GM10248 (cell line): ENCODE results near the gene YPEL1.

ENCODE experiments used
- CTCF ChIA-PET: fragments of 300-600 bp; sonication (Branson Sonifier 250); formaldehyde crosslinking; extraction: SDS; loops from one replicate; lab custom pipeline; 2021; ENCODE audit warnings: antibody characterized with exemption; lab: Yijun Ruan, JAX
- POLR2A ChIA-PET: fragments of 350-650 bp; sonication (Branson Sonifier 250); formaldehyde crosslinking; extraction: SDS; loops from one replicate; lab custom pipeline; 2020; ENCODE audit warnings: antibody characterized with exemption; lab: Yijun Ruan, JAX
- DNase-seq: peaks from one replicate; pipeline ENCODE4 v3.0.0; 2012; ENCODE audit errors: extremely low spot score
- CTCF ChIP-seq: IDR thresholded peaks from 2 replicates; pipeline ENCODE4 v1.5.1; 2012; ENCODE audit warnings: mild to moderate bottlenecking, low read depth; ENCODE audit errors: extremely low read depth, missing control alignments, control extremely low read depth

Gene YPEL1

DNA sequence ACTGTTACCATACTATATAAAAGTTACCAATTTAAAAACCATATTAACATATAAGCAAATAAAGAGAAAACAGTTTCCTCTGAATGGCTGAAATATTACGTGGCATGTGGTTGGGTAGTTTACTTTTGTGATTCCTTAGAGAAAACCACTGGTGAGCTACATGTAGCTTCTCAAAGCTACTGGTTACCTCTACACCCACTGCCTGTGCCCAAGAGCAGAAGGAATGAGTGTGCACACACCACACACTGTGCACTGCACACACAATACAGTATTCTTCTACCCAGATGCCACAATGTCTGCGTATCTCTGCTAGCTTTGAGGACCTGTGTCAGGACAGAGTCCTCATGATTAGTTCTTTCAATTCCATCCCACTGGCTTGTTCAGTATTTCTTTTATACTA lies 25.5 kb upstream of the YPEL1 start:
- POLR2A ChIA-PET: no interaction called here
- TF ChIP-seq CTCF: no peak
- CTCF ChIA-PET: interaction anchor here (1.2 to 2.0 kb wide), 3 partner anchors 10 to 29 kb away, joined by 3 to 5 read pairs (median 3); no protein-coding TSS in a partner anchor
- no peak for DNase-seq

DNA sequence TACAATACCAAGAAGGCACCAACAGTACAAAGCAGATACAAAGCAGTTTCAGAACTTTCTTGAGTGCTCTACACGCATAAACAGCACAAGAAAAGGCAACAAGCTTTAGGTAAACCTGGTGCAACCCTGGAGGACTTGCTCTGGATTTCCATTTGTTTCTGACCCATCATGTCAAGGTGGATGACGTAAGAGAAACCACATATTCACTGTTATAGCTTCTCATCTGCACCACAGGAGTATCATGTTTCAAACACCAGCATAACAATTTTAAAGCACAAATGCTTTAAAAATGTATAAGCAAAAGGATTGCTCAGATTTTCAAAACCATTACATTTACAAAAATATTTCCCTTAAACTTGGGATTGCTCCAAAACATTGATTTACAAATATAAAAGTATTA lies 25.0 kb upstream of the YPEL1 start:
- DNase-seq: no peak
- ChIA-PET POLR2A (no interaction called here), CTCF (interaction anchor here (1.5 to 2.0 kb wide), 2 partner anchors 11 to 30 kb away, joined by 3 to 5 read pairs; no protein-coding TSS in a partner anchor)
- TF ChIP-seq CTCF: no peak

DNA sequence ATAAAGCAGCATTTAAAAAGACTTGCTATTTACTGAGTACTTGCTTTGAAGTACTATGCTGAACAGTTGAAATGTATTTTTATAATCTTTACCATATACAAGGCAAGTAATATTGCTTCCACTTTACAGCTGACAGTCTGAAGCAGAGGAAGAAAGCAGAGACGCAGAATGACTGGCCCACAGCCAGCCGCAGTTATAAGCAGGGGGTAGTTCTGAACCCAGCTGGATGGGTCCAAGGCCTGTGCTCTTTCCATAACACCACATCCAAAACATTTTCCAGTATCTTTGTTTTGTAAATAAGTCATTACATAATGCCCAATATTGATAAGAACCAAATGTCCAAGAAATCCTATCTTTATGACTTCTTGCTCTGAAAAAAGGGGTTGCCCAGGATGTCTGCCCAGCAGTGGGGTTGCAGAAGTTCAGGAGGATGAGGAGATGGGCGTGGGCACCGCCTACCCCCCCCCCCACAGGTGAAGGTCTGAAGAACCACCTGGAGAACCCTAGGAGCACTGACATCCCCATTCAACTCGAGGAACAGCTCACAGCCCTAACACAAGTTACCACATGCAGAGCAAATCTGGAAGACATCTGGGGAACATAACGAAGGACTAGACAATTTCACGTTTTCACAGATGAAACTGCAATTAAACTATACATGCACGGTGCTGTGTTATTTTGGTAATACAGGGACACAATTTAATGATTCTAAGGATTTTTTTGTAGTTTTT lies 24.2 kb upstream of the YPEL1 start:
- no peak for TF ChIP-seq CTCF
- ChIA-PET CTCF (interaction anchor here (1.0 to 2.0 kb wide), 3 partner anchors 12 to 193 kb away, joined by 3 to 5 read pairs (median 3); partner anchors contain the start of gene PPM1F), POLR2A (no interaction called here)
- DNase-seq: no peak

- POLR2A ChIA-PET: no interaction called here
- CTCF ChIA-PET: interaction anchor here (1.0 to 2.0 kb wide), 2 partner anchors 31 to 194 kb away, joined by 3 to 5 read pairs; partner anchors contain the start of gene PPM1F
- DNase-seq: no peak
- no peak for TF ChIP-seq CTCF
These were observed 23.5 kb upstream of the YPEL1 start for GRCh38 chr22:21759093-21759492.

DNA sequence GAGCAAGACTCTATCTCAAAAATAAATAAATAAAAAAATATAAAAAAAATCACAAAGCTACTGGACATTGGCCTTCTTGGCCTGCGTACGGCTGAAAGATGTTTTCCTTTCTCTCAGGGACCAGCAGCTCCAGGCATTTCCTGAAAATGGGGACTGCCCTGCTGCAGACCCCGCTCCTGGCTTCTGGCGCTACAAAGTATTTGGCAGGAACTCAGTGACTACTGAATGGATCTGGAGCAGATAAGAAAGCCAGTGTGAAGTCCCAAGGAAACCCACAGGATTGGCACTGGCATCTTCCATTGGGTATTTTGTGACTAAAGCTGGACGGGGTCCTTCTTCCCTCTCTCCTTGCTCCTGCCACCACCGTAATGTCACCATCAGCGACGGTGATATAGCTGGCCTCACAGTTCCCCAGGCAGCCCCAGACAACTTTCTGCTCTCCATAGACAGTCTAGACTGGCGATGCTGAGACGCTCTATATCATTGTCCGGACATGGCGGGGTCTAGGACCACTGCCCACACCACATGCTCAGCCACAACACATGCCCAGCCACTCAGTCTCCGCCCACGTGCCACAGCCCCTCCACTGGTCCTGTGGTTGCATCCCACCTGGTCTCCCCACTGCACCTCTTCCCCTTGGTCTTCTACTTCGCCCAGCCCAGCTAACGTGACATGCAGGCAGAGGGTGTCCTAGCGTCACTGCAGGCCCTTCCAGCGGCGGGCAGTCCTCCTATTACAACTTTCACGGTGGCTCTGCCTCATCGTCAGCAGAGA lies 22.7 kb upstream of the YPEL1 start:
- DNase-seq: no peak
- TF ChIP-seq CTCF: no peak
- ChIA-PET CTCF (interaction anchor here (1.0 to 2.0 kb wide), 2 partner anchors 180 to 194 kb away, joined by 3 to 7 read pairs; partner anchors contain the start of gene PPM1F), POLR2A (interaction anchor here (0.6 kb wide), 1 partner anchor 34 kb away, joined by 4 read pairs; no protein-coding TSS in a partner anchor)

DNA sequence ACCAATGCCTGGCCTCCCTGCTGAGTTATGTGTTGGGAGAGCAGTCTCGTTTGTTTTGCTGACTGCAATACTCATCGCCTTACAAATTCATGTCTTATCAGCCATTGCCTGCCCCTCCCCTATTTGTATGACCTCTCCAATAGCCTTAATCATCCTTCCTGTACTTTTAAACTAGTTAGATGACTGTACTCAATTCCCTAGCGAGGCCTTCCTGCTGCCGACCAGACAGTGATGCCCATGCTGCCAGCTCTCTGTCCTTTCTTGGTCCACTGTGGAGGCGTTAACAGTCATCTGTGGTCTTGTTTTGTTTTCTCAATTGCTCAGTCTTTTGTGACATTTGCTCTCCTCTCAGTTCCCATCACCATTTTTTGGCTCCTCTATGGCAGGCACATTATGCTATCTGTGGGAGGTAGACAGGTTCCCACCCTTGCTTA lies 20.3 kb upstream of the YPEL1 start:
- CTCF ChIA-PET: no interaction called here
- TF ChIP-seq CTCF: no peak
- POLR2A ChIA-PET: no interaction called here
- peak; percentile 64 for DNase-seq
